GM10248 (cell line): ENCODE measurements around the gene MMRN1.

Experiments
- CTCF ChIA-PET: fragments of 300-600 bp; sonication (Branson Sonifier 250); formaldehyde crosslinking; extraction: SDS; loops from one replicate; lab custom pipeline; 2021; ENCODE audit warnings: antibody characterized with exemption; lab: Yijun Ruan, JAX
- POLR2A ChIA-PET: fragments of 350-650 bp; sonication (Branson Sonifier 250); formaldehyde crosslinking; extraction: SDS; loops from one replicate; lab custom pipeline; 2020; ENCODE audit warnings: antibody characterized with exemption; lab: Yijun Ruan, JAX
- DNase-seq: peaks from one replicate; pipeline ENCODE4 v3.0.0; 2012; ENCODE audit errors: extremely low spot score
- CTCF ChIP-seq: IDR thresholded peaks from 2 replicates; pipeline ENCODE4 v1.5.1; 2012; ENCODE audit warnings: mild to moderate bottlenecking, low read depth; ENCODE audit errors: extremely low read depth, missing control alignments, control extremely low read depth

MMRN1 gene

DNA sequence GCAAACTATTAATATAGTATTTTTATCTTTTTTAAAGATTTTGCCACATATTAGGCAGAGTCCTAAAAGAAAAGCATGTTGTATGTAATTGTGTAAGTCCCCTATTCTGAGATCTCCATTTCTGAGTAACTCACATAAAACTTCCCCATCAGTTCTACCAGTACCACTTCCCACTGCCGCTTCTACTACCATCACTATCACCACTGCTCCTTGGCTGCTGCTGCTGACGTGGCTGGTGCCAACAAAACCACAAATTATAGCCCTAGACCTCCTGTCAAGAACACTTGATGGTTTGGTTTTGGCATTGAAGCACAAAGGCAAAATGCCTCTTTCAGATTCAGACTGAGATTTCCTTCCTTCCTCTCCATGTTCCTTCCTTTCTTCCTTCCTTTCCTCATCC is 106.4 kb downstream of the MMRN1 start:
- CTCF ChIA-PET, result interaction anchor here (0.8 kb wide), 1 partner anchor 18 kb away, joined by 3 read pairs; no protein-coding TSS in a partner anchor
- POLR2A ChIA-PET, result no interaction called here
- DNase-seq, result no peak
- TF ChIP-seq CTCF, result no peak

- no peak for DNase-seq
- no peak for TF ChIP-seq CTCF
- CTCF ChIA-PET, result interaction anchor here (1.3 kb wide), 1 partner anchor 78 kb away, joined by 3 read pairs; no protein-coding TSS in a partner anchor
- POLR2A ChIA-PET, result no interaction called here
These were observed 107.9 kb downstream of the MMRN1 start for GRCh38 chr4:90002441-90003062.
